Keratinocyte (primary cell): Measurements from ENCODE around the gene MC1R. TPM values are rescaled to one million over a fixed set of nuclear protein-coding genes. Genes with fewer than 3 reads are reported as not detected.

Experiments used
- DNase-seq: peaks from one replicate; pipeline ENCODE4 v3.0.0-alpha.2; 2011; ENCODE audit warnings: low read depth, missing footprints, low spot score
- FAIRE-seq: peaks from 2 replicates; lab custom pipeline; 2011; peaks lifted over from hg19 to GRCh38; lab: Jason Lieb, UNC
- H2AFZ ChIP-seq: 2 replicates; pipeline ENCODE4 v1.6.0; 2012; ENCODE audit warnings: low read length, control low read depth, inconsistent platforms; ENCODE audit not compliant: control insufficient read depth
- H3K27ac ChIP-seq: 2 replicates; pipeline ENCODE4 v1.5.1; 2011; ENCODE audit warnings: low read length; ENCODE audit not compliant: control insufficient read depth, insufficient read depth
- H3K27me3 ChIP-seq: 3 replicates; pipeline ENCODE4 v1.6.0; 2011; ENCODE audit warnings: low read length; ENCODE audit not compliant: control insufficient read depth, insufficient read depth; ENCODE audit errors: extremely low read depth
- H3K36me3 ChIP-seq, 2 experiments: 2 replicates in 1 of 2; 3 replicates in 1 of 2; pipeline ENCODE4 v1.5.1; 2011; ENCODE audit warnings: low read length in 2 of 2, mild to moderate bottlenecking in 1 of 2; ENCODE audit not compliant: control insufficient read depth in 2 of 2, insufficient read depth in 2 of 2; ENCODE audit errors: extremely low read depth in 1 of 2
- H3K4me1 ChIP-seq: 3 replicates; pipeline ENCODE4 v1.5.1; 2011; ENCODE audit warnings: low read length; ENCODE audit not compliant: control insufficient read depth, insufficient read depth; ENCODE audit errors: extremely low read depth
- H3K4me2 ChIP-seq: 3 replicates; pipeline ENCODE4 v1.6.0; 2011; ENCODE audit warnings: low read depth, low read length; ENCODE audit not compliant: control insufficient read depth, insufficient read depth; ENCODE audit errors: extremely low read depth
- H3K4me3 ChIP-seq, 3 experiments: fragments of 200-600 bp in 1 of 3; sonication (generic) in 1 of 3; 2 replicates in 2 of 3; 3 replicates in 1 of 3; pipeline ENCODE4 v1.5.1; 2011 to 2016; ENCODE audit warnings: low read length in 3 of 3, mild to moderate bottlenecking in 3 of 3, control low read depth in 2 of 3, inconsistent platforms in 1 of 3, low read depth in 1 of 3, mixed read lengths in 1 of 3, mixed run types in 1 of 3, moderate library complexity in 1 of 3; ENCODE audit not compliant: control insufficient read depth in 2 of 3, insufficient read depth in 2 of 3; ENCODE audit errors: extremely low read depth in 1 of 3
- H3K79me2 ChIP-seq: 2 replicates; pipeline ENCODE4 v1.6.0; 2012; ENCODE audit warnings: low read length; ENCODE audit not compliant: control insufficient read depth, insufficient read depth
- H3K9ac ChIP-seq: 3 replicates; pipeline ENCODE4 v1.6.0; 2011; ENCODE audit warnings: low read length; ENCODE audit not compliant: control insufficient read depth, insufficient read depth; ENCODE audit errors: extremely low read depth
- H3K9me1 ChIP-seq: 3 replicates; pipeline ENCODE4 v1.6.0; 2011; ENCODE audit warnings: low read length; ENCODE audit not compliant: control insufficient read depth, insufficient read depth; ENCODE audit errors: extremely low read depth
- H3K9me3 ChIP-seq: 2 replicates; pipeline ENCODE4 v1.5.1; 2012; ENCODE audit warnings: low read depth, low read length; ENCODE audit not compliant: control insufficient read depth
- H4K20me1 ChIP-seq: 3 replicates; pipeline ENCODE4 v1.6.0; 2011; ENCODE audit warnings: low read length; ENCODE audit not compliant: control insufficient read depth, insufficient read depth; ENCODE audit errors: extremely low read depth
- EZH2 ChIP-seq: IDR thresholded peaks from one replicate; pipeline ENCODE4 v1.6.1; 2012; ENCODE audit warnings: inconsistent platforms, mild to moderate bottlenecking, low read length, moderate library complexity
- dilution Hi-C: fragments of 300-500 bp; cut with MboI; formaldehyde crosslinking; loops from one replicate; pipeline ENCODE4 v1.7.0; 2020; ENCODE audit warnings: low sequenced_read_pairs; ENCODE audit not compliant: extremely low pct_ligation_motif_present
- polyA plus RNA-seq, 5 experiments: library from polyadenylated mRNA; depleted of rRNA in 3 of 5; stranded (reverse) in 3 of 5; stranded (forward) in 1 of 5; unstranded in 1 of 5; fragments of >200 nt; gene quantifications; 1 replicate in 1 of 5; 2 replicates in 3 of 5; 3 replicates in 1 of 5; pipeline versions ENCODE4 v1.2.1 to v1.2.3, GENCODE V29; 2011 to 2012; ENCODE audit warnings: missing spikeins in 2 of 5, low read depth in 1 of 5, low replicate concordance in 1 of 5
- TF ChIP-seq, protein P1 (sequence below), 3 experiments: IDR thresholded peaks in 1 of 3; conservative IDR thresholded peaks in 1 of 3; optimal IDR thresholded peaks in 1 of 3; 2 replicates in 2 of 3; 3 replicates in 1 of 3; pipeline versions ENCODE3 to v1.5.1; 2011; ENCODE audit warnings: low read length in 3 of 3, mild to moderate bottlenecking in 3 of 3, moderate library complexity in 2 of 3, control low read depth in 1 of 3, inconsistent platforms in 1 of 3; ENCODE audit not compliant: insufficient read depth in 2 of 3; ENCODE audit errors: extremely low read depth in 1 of 3

The MC1R gene
- polyA plus RNA-seq, 1 donor (not counting 4 experiments of a cell fraction or from before 2014, with no cell fraction given): 1.1 TPM

DNA sequence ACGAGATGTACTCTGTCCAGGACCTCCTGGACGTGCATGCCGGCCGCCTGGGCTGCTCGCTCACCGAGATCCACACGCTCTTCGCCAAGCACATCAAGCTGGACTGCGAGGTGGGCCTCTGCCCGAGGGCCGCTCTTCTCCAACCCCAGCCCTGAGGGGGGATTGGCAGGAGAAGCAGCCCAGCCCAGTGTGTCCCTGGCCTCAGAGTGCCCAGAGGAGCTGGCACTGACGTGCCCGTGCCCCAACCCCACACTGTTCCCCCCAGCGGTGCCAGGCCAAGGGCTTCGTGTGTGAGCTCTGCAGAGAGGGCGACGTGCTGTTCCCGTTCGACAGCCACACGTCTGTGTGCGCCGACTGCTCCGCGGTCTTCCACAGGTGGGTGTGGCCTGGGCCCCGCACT is 45.5 kb downstream of the MC1R start:
- no peak overlapping the region for H3K9ac ChIP-seq
- H3K27ac ChIP-seq: no peak overlapping the region
- H3K36me3 ChIP-seq: peaks cover 5 to 13% of the 10 kb centered on the region in 2 experiments
- H4K20me1 ChIP-seq: no peaks in the 10 kb centered on the region
- no peak overlapping the region for H2AFZ ChIP-seq
- H3K27me3 ChIP-seq: no peaks in the 10 kb centered on the region
- TF ChIP-seq, protein P1, sequence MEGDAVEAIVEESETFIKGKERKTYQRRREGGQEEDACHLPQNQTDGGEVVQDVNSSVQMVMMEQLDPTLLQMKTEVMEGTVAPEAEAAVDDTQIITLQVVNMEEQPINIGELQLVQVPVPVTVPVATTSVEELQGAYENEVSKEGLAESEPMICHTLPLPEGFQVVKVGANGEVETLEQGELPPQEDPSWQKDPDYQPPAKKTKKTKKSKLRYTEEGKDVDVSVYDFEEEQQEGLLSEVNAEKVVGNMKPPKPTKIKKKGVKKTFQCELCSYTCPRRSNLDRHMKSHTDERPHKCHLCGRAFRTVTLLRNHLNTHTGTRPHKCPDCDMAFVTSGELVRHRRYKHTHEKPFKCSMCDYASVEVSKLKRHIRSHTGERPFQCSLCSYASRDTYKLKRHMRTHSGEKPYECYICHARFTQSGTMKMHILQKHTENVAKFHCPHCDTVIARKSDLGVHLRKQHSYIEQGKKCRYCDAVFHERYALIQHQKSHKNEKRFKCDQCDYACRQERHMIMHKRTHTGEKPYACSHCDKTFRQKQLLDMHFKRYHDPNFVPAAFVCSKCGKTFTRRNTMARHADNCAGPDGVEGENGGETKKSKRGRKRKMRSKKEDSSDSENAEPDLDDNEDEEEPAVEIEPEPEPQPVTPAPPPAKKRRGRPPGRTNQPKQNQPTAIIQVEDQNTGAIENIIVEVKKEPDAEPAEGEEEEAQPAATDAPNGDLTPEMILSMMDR (optimal IDR thresholded peaks at IDR 0.05 in 1 of 3, IDR thresholded peaks at IDR 0.05 in 1 of 3, conservative IDR thresholded peaks at IDR 0.05 in 1 of 3; ENCODE audit: extremely low read depth in 1 of 3, insufficient read depth in 2 of 3, low read length in 3 of 3): no peak
- TF ChIP-seq EZH2: no peak
- no peak for DNase-seq
- no peaks in the 10 kb centered on the region for H3K79me2 ChIP-seq
- dilution Hi-C loops: no loop called here
- H3K9me1 ChIP-seq: no peaks in the 10 kb centered on the region
- no peak for FAIRE-seq
- H3K9me3 ChIP-seq: no peaks in the 10 kb centered on the region
- H3K4me2 ChIP-seq: no peak overlapping the region
- no peaks in the 10 kb centered on the region for H3K4me1 ChIP-seq
- no peak overlapping the region for H3K4me3 ChIP-seq

DNA sequence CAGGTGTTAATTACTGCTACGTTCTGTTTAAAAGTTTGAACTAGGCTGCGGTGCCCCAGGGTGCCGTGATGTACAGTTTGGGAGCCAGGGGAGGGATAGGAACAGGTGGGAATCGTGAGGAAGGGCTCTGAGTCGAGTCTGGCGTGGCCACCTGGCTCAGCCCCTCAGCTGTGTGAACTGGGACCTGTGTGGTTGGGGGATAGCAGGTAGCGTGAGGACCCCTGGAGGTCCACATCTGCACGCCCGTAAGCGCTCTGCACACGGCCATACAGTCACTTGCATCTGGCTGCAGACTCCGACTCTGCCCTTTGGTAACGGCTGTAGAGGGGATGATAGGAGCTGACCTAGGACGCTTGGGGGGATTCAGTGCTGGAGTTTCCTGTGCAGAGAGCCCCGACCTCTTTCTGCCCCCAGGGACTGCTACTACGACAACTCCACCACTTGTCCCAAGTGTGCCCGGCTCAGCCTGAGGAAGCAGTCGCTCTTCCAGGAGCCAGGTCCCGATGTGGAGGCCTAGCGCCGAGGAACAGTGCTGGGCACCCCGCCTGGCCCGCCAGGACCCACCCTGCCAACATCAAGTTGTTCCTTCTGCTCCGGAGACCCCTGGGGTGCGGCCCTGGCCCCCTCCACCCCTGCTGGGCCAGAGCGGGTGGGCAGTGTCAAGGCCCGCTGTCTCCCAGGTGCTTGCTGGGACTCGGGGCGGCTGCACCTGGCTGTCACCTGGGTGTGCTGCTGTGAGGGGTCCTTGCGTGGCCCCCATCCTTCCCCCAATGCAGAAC is 47.0 kb downstream of the MC1R start:
- no peak overlapping the region for H3K27ac ChIP-seq
- dilution Hi-C loops: no loop called here
- TF ChIP-seq EZH2: no peak
- TF ChIP-seq, protein P1 (optimal IDR thresholded peaks at IDR 0.05 in 1 of 3, IDR thresholded peaks at IDR 0.05 in 1 of 3, conservative IDR thresholded peaks at IDR 0.05 in 1 of 3; ENCODE audit: extremely low read depth in 1 of 3, insufficient read depth in 2 of 3, low read length in 3 of 3): no peak
- H3K4me2 ChIP-seq: no peak overlapping the region
- no peak overlapping the region for H3K4me3 ChIP-seq
- DNase-seq: no peak
- H3K27me3 ChIP-seq: no peaks in the 10 kb centered on the region
- no peak overlapping the region for H3K9ac ChIP-seq
- H3K79me2 ChIP-seq: no peaks in the 10 kb centered on the region
- no peak for FAIRE-seq
- H2AFZ ChIP-seq: no peak overlapping the region
- H3K9me3 ChIP-seq: no peaks in the 10 kb centered on the region
- no peaks in the 10 kb centered on the region for H4K20me1 ChIP-seq
- no peaks in the 10 kb centered on the region for H3K4me1 ChIP-seq
- H3K36me3 ChIP-seq: peaks cover 5 to 9% of the 10 kb centered on the region in 2 experiments
- H3K9me1 ChIP-seq: no peaks in the 10 kb centered on the region
